KG1 (cell line): ENCODE measurements around the gene ABCA2.

Experiments
- DNase-seq: peaks from one replicate; lab custom pipeline; 2025; lab: John Stamatoyannopoulos, UW

ABCA2 gene

DNA sequence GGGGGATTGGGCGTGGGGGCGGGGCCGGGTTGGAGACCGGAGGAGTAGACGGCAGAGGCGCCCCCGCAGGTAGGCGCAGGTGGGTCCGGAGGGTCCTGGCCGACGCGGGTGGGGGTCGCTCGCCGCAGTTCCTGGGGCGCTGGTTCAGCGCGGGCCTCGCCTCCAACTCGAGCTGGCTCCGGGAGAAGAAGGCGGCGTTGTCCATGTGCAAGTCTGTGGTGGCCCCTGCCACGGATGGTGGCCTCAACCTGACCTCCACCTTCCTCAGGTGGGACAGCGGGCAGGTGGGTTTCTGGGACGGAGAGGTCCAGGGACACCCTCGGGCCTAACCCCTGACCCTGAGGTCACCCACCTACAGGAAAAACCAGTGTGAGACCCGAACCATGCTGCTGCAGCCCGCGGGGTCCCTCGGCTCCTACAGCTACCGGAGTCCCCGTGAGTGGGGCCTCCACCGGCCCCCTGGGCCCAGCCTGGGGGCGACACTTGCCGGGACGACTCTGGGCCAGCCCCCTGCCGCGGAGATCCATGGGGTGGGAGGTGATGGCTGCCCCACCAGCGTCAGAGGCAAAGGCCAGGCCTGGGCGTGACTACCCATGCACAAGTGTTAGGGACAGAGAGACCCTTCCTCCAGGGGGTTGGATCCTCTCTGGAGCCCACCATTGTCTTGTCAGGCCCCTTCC is 49.0 kb downstream of the ABCA2 start:
- DNase-seq, result no peak

DNA sequence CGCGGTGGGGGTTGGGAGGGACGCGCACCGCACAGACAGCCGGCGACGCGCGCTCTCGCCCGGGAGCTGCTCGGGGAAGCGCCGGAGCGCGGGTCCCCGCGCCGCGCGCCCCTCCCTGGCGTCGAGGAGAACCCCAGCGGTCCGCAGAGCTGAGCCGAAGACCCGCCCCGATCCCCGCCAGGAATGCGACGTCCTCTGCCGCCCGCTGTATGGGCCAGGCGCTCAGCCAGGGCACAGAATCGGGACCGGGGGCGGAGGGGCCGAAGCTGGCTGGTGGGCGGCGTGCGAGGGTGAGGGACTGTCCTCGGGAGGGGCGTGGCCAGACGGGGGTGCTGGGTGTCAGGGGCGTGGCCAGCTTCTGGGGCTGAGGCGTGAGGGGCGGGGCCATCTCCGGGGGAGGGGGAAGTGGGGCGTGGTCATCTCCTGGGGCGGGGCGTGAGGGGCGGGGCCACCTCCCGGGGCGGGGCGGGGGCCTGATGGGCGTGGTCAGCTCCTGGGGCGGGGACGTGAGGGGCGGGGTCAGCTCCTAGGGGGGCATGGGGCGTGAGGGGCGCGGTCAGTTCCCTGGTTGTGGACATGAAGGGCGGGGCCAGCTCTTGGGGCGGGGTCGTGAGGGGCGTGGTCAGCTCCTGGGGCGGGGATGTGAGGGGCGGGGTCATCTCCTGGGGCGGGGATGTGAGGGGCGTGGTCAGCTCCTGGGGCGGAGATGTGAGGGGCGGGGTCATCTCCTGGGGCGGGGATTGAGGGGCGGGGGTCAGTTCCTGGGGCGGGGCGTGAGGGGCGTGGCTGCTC is 49.8 kb downstream of the ABCA2 start:
- DNase-seq, result no peak

DNA sequence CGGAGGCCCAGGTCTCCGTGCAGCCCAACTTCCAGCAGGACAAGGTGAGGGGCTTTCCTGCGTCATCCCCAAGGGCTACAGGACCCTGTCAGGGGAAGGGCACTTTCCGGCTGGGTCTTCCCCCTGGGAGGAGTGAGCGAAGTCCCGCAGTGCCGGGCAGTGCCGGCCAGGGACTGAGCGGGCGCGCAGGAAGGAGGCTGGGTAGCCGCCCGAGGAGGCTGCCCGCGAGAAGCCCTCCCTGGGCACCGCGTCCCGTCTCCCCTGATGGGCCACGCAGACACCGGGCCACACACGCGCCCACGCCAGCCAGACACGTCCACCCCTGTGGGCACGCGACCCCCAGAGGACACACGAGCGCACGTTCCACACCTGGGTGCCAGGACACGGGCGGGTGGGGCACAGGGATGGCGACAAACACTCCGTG is 50.4 kb downstream of the ABCA2 start:
- DNase-seq, result no peak

DNA sequence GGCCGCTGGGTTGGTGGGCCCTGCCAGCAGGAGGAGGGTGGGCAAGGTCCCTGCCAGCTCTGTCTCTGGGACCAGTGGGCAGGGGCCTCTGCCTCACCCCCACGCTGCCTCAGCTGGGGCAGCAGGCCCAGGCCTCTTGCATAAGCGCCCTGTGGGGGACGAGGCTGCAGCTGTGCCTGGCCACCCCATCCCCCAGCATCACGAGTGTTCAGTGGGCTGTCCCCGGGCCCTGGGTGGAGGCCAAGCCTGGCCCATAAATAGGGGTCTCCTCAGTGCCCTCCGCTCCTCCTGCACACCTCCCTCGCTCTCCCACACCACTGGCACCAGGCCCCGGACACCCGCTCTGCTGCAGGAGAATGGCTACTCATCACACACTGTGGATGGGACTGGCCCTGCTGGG is 50.8 kb downstream of the ABCA2 start, which contains the start of gene PTGDS:
PTGDS (plus strand) TSS at position 282 of the 400 bp plus-strand sequence; CDS start at position 357, 75 bp downstream.
- no peak for DNase-seq

DNA sequence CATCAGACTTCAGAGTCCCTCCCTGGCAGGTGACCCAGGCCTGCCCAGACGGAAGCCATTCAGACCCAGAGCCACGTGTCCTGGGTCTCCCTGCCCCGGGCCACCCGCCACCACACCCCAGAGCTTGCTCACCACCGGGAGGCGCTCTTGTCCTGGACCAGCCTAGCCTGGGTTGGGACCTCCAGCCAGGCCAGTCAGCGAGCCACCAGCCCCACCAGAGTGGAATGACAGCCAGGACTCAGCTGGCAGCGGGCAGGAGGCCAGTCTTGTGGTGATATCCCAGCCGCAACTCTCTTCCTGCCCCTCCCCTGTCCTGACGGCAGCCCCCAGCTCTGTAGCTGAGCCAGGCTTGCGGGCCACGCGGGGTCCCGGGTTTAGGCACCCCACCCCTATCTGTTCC is 52.4 kb downstream of the ABCA2 start:
- DNase-seq, result no peak

DNA sequence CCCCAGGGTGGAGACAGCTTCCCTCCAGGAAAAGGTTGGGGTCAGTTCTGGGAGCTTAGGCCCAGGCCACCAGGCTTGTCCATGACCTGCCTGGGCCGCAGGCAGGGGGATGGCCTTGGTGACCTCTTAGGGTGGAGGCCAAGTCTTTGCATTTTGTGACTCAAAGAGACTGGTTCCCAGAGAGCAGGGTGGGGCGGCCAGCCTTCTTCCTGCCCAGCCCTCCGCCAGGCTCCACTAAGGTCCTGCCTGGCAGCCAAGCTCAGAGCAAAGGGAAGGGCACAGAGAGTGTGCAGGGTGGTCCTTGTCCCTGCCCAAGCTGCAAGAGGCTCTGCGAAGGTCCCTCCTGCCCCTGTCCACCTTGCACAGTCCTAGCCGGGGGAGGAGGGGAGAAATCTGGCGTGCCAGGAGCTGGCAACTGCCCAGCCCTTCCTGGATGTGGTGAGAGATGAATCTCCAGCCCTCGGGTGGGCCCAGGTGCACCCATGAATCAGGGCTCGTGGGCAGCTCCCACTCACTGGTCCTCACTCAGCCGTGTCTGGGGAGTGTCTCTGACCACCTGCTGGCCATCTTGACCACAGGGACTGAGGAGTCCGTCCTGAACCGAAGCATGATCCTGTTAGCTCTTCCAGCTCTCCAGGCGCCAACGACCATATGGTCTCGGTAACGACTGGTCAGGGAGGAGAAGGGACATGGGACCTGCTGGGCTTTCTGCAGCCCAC is 53.1 kb downstream of the ABCA2 start:
- DNase-seq, result no peak

DNA sequence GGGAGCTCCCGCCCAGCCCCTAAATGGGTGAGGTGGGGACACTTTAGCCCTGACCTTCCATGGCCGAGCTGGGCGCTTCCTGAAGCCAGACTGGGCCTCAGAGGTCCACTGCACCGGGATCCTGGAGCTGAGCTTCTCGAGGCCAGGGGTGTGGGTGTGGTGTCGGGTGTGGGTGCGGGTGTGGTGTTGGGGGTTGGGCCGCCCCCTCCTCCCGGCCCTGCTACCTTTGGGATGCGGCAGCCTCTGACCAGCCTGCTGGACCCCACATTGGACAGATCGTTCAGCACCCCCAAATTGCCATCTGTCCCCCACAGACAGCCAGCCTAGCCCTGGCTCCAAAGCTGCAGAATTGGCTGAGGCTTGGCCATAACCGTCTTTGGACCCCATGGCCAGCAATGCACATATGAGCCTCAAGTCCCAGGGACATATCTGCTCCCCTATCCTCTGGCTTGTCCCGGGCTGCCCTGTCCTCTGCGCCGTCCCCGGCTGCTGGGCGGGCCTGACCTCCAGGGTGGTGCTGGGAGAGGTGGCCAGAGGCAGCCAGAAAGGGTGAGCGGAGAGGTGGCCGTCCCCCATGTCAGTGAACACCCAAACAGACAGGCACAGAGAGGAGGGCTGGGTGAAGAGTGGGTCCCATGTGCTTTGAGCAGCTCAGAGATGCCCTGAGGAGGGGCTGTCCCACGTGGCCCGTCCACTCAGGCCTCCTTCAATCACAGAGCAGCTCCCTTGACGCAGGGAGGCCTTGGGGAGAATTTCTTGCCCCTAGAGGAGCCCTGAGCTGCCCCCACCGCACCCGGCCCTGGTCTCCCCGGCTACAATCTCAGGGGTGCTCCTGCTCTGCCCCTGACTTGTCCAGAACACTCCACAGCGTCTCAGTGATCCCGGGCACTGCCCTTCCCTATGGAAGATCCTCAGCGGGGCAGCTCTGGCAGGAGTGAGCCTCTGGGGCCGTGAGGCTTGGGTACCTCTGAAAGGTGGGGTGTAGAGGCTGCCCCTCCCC is 54.1 kb downstream of the ABCA2 start:
- DNase-seq, result no peak

DNA sequence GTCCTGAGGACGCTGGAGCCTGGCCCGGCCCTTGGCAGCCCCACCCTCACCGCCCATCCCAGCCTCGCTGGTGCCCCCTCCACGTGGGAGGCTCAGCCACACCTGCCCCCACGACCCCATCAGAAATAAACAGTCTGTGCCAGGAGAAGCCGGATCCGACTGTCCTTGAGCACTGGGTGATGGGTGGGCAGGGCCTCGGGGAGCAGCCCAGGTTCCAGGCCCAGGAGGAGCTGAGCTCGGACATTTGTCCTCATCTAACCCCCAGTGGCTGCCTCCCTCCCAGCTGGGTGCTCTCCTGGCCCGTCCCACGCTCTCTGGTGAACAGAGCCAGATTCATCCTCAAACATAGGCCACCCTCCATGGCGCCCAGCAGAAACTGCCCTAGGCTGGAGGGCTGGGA is 55.3 kb downstream of the ABCA2 start:
- no peak for DNase-seq

DNA sequence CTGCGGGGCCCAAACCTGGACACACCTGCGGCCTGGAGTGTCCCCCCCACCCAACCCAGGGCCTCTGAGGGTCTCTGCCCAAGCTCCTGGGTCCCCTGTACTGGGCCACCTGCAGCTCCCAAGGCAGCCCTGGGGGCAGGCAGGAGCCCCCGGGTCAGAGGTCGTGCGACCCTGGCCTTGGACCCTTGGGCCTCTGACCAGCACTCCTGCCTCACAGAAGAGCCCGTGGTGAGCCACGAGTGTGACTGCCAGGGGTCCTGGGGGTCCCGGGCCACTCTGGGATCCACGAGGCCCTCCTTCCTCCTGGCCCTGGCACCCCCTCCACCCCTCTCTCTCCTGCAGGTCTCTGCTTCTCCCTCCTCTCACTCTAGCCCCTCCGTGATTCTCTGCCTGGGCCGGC is 55.7 kb downstream of the ABCA2 start:
- no peak for DNase-seq

DNA sequence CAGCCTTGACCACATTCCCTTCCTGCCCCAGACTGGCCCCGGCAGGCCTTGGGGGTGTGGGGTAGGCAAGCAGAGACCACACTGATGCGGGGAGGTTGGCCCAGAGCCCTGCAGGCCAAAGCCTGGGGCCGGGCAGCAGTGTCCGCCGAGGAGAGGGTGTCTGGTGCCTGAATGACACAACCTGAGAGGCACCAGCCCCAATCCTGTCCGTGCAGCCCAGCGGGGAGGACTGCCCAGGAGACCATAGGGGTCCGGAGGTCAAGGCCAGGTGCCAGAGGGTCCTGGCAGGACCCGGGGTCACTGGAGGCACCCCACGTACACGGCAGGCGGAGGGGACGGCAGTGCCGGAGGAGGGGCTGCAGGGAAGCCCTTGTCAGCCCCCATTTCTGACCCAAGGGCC is 56.3 kb downstream of the ABCA2 start:
- DNase-seq, result no peak

DNA sequence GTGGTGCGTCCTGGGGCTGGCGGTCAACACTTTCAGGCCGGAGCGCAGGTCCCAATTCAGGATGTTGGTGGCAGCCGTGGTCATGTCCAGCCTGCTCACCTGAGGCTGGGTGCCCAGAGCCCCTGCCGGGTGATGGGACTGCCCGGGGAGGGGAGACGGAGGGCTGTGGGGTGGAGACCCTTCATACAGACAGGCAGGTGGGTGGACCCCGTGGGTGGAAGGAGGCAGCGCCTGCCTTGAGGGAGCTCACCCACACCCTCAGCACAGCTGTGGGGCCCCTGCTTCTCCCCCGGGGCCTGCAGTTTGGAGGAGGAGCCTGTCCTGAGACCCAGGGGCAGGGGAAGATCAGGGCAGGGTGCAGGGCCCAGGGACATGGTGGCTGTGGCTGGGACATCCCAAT is 57.7 kb downstream of the ABCA2 start:
- DNase-seq, result no peak

DNA sequence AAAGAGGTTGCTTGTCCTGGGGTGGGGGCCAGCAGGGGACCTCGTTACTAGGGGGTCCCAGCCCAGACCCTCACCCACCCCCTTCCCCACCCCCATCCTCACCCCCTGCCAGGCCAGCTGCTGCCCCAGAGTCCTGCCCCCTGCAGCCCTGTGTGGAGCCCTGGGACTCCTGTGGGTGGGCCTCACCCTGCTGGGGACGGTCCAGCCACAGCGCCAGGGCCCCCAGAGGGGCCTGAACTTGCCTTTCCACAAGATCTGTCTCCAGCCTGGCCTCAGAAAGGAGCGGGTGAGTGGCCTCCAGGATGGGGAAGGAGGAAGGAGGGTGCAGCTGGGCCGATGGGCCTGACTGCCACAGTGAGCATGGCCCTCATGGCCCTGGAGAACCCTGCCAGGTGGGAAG is 58.3 kb downstream of the ABCA2 start:
- DNase-seq, result no peak

DNA sequence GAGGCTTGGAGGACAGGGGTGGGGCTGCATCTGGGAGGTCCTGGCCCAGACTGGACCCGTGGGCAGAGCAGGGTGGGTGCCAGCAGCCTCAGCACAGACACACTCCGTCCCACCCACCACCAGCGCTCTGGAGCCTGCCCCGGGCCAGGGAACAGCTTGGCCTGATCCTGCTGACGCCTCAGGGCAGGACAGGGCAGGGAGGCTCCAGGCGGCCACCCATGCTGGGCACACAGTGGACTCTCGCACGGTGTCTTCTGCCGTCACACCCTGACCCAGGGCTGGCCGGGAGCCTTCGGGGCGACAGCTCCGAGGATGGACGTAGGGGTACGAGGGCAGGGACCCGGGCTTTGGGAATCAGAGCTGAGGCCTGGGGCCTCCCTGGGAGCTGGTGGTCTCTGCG is 58.9 kb downstream of the ABCA2 start:
- DNase-seq, result no peak

DNA sequence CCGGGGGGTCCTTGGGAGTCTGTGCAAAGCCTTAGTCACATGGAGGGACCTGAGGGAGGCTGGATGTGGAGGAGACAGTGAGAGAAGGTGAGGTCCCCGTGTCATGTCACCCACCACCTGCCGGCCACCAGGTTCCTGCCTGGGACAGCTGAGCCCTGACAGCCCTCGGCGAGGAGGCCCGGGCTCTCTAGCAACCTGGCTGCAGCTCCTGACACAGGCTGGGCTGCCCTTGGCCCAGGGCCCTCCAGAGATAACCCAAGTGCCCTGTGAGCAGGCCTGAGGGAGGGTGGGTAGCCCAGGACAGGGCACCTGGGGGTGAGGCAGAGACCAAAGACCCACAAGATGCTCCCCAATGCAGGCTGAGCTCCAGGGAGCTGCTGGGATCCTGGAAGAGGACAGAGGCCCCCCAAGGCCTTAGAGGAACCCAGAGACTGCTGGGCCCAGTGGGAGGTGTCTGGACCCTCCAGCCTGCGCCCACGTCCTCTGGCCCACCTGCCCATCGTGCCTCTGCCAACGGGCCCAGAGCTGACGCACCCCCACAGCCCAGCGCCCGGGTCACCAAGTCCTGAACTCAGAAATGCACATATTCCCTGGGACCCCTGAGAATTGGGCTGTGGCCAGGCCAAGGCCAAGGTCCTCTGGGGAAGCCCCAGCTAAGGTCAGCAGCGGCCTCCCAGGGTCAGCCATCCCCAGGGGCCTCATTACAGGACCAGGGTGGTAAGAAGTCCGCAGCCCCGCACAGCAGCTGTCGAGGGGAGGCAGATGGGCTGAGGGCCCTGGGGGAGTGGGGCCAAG is 59.5 kb downstream of the ABCA2 start:
- DNase-seq, result no peak

DNA sequence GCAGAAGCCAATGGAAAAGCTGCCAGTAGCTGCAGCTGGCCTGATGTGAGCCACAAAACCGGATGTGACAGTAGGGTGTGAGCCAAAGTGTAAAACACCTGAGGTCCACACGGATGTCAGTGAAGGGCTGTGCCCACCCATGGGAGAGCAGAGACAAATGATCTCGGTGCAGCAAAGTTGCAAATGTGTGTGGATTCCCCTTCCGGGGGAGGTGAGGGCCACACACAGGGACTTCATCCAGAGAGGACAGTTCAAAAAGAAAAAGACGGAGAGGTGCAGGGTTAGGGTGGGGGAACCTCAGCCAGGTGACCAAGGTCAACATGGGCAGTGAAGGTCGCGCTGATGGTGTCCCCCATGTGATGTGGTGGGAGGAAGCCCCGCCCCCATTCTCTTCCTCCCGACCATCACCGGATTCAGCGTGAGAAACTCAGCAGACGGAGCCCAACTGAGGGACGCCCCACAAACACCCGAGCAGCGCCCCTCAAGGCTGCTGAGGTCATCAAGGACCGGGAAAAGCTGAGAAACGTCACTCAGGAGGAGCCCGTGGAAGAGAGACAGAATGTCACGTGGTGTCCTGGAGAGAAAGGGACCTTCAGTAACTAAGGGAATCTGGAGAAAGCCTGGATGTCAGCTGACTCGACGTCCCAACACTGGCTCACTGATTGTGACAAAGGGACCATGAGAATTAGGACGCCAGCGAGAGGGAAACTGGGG is 62.1 kb downstream of the ABCA2 start:
- DNase-seq, result no peak

DNA sequence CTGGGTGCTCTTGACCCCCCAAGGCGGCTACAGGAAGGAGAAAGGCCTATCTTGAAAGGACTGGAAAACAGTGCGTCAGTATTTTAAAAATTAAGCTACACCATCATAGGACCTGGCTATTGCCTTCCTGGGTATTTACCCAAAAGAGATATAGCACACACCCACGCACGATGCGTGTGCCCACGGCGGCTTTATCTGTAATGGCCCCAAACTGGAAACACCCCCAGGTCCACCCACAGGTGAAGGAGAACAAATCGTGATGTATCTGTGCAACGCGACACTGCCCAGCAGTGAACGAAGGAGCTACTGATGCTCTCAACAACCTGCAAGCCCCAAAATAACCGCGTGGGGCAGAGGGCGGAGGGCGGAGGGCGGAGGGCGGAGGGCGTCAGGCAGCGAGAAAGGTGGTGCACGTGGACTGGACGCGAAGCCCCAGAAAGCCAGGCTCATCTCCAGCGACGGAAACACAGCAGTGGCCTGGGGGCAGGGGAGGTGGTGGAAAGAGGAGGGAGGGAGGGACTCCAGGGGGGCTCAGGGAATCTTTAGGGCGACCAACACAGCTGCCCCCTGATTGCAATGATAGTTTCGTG is 63.1 kb downstream of the ABCA2 start:
- no peak for DNase-seq

DNA sequence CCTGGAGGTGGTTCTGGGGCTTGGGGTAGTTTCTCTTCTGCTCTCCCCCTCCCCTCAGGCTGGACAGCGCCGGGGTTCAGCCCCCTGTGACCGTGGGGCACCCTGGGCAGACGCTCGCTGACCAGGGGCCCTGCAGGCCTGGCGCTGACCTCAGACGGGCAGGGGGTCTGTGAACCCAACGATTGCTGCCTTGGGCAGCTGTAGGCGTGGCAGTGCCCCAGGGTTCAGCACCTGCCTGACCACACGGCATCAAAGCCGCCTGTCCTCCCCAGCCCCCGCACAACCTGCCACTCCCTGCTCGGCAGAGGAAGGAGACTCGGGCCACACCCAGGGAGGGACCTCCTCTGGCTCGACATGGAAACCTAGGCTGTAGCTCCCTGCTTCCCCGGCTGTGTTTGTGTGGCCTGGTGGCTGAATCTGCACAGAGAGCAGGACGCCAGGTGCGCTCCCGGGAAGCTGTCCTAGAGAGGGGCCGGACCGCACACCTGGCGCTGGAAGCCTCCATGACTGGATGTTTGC is 63.8 kb downstream of the ABCA2 start:
- DNase-seq, result no peak

DNA sequence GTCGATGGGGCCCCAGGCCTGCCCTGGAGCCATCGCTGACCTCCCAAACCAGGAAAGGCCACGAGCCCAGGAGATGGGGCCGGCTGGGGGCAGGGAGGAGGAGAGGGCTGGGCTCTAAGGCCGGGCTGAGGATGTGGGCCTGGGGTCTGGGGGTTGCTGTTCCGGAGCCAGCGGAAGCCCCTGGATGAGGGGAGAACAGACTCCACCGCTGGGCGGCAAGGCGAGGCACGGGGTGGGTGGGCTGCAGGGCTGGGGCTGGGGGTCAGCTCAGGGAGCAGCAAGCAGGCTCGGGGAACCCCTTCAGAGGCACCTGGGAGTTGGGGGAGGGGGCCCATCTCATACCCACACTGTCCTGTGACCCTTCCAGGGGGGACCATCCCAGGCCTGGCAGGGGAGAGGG is 64.3 kb downstream of the ABCA2 start:
- DNase-seq, result no peak

DNA sequence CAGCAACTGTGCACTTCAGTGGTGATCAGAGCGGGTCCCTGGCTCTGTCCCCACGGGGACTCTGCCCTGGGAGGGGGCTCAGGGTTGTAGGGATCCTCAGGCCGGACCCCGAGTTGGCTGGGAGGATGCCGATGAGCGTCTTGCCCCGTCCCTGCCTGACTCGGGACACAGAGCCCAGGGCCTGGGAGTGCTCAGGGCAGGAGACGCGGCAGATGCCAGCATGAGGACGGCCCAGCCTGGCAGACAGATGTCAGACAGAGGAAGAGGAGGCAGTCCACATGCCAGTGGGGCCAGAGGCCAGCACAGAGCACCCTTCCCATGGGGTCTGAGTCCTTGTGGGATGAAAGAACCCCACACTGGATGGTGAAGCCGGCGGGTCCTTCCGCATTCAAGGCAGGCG is 64.7 kb downstream of the ABCA2 start:
- DNase-seq, result no peak
